Naive B cell (primary cell): ENCODE results near the gene TRAK1. TPM values are rescaled to one million over a fixed set of nuclear protein-coding genes. Genes with fewer than 3 reads are reported as not detected.

ENCODE experiments used
- ATAC-seq, 2 donors: fragments of 150-1000 bp; cut with Tn5 transposase; 2 replicates each; pipeline ENCODE4 v1.10.0; 2021; ENCODE audit warnings: low read depth in 2 of 2, mild to moderate bottlenecking in 2 of 2, moderate library complexity in 2 of 2
- DNase-seq: peaks from one replicate; pipeline ENCODE4 v3.0.0; 2022
- H3K27ac Mint-ChIP-seq, 6 donors: one replicate each; pipeline ENCODE4 v1.8.0; 2020 to 2022; ENCODE audit warnings: mild to moderate bottlenecking in 6 of 6, mixed read lengths in 6 of 6, moderate library complexity in 5 of 6, inconsistent platforms in 2 of 6
- H3K27me3 Mint-ChIP-seq, 3 donors: one replicate each; pipeline ENCODE4 v1.8.0; 2021 to 2022; ENCODE audit warnings: mixed read lengths in 3 of 3, mild to moderate bottlenecking in 1 of 3
- H3K36me3 Mint-ChIP-seq, 2 donors: one replicate each; pipeline ENCODE4 v1.8.0; 2020 to 2022; ENCODE audit warnings: mixed read lengths in 2 of 2, inconsistent platforms in 1 of 2, mild to moderate bottlenecking in 1 of 2
- H3K4me1 Mint-ChIP-seq, 3 donors: one replicate each; pipeline ENCODE4 v1.8.0; 2020 to 2022; ENCODE audit warnings: mixed read lengths in 3 of 3, inconsistent platforms in 1 of 3, mild to moderate bottlenecking in 1 of 3, moderate library complexity in 1 of 3
- H3K4me3 Mint-ChIP-seq, 8 donors: one replicate each; pipeline ENCODE4 v1.8.0; 2020 to 2022; ENCODE audit warnings: mild to moderate bottlenecking in 8 of 8, mixed read lengths in 8 of 8, moderate library complexity in 8 of 8, inconsistent platforms in 2 of 8
- H3K9me3 Mint-ChIP-seq, 7 donors: one replicate each; pipeline ENCODE4 v1.8.0; 2020 to 2022; ENCODE audit warnings: mixed read lengths in 7 of 7, mild to moderate bottlenecking in 5 of 7, inconsistent platforms in 2 of 7, moderate library complexity in 1 of 7
- polyA plus RNA-seq, 6 donors: library from polyadenylated mRNA; unstranded; fragments of 300-500 nt; fragmentation: Illumina TruSeq; gene quantifications; one replicate each; pipeline ENCODE4 v1.2.3, GENCODE V29; 2021; ENCODE audit warnings: low read depth in 6 of 6

The TRAK1 gene
- polyA plus RNA-seq, 6 donors from 2014 or later: 20.5 to 54.1 (median 28.4) TPM

DNA sequence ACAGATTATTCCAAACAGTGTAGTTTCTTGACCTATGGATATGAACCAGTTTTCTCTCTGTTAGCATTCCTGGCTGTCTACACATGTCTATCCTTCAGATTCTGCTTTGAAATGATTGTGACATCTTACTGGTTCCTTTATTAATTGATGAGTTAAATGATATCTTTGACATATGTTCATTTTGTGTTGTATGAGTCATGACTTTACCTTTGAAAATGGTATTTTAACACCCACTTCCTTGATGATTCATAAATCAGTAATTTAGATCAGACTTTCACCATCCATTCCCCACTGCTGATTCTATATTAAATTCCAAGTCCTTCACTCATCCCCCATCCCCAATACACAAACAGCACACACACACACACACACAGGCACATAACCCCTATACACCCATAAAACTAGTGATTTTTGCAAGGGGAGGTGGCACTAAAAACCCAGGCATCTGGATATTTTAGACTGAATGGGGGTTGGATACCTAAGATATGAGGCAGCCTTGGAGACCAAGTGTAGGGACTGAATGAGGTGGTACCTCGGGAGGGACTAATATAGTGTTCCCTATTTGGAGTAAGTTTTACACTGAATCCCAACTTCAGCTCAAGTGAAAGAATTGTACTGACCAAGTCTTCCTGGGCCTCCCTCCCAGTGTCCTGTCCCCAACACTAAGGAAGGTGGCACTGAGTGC is 165.1 kb downstream of the TRAK1 start:
- no peaks in the 10 kb centered on the region for H3K36me3 Mint-ChIP-seq
- peaks cover 0 to 6% (median 0%) of the 10 kb centered on the region in 7 donors for H3K9me3 Mint-ChIP-seq
- no peak overlapping the region for H3K4me3 Mint-ChIP-seq
- H3K4me1 Mint-ChIP-seq: no peaks in the 10 kb centered on the region
- no peak overlapping the region for H3K27ac Mint-ChIP-seq
- ATAC-seq: no peak
- no peak for DNase-seq
- H3K27me3 Mint-ChIP-seq: peaks cover 54 to 69% (median 65%) of the 10 kb centered on the region in 3 donors

DNA sequence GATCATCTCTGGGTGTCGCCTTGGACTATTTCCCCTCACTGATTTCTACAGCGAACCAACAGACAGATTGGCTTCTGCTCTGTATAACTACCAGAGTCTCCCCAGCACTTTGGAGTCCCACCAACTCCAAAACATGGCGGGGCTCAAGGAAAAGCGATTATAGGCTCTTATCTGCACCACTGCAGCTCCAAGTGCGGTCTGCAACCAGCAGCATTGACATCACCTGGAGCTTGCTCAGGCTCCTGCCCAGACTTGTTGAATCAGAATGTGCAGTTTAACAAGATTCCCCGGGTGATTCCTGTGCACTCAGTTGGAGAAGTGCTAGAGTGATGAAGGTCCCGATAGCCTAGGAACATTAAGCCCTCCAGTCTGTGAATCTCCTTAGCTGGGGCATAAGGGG is 165.8 kb downstream of the TRAK1 start:
- no peak for DNase-seq
- H3K9me3 Mint-ChIP-seq: peaks cover 0 to 6% (median 0%) of the 10 kb centered on the region in 7 donors
- no peaks in the 10 kb centered on the region for H3K4me1 Mint-ChIP-seq
- H3K27me3 Mint-ChIP-seq: peaks cover 60 to 77% (median 66%) of the 10 kb centered on the region in 3 donors
- no peak for ATAC-seq
- H3K4me3 Mint-ChIP-seq: no peak overlapping the region
- H3K27ac Mint-ChIP-seq: no peak overlapping the region
- H3K36me3 Mint-ChIP-seq: no peaks in the 10 kb centered on the region

DNA sequence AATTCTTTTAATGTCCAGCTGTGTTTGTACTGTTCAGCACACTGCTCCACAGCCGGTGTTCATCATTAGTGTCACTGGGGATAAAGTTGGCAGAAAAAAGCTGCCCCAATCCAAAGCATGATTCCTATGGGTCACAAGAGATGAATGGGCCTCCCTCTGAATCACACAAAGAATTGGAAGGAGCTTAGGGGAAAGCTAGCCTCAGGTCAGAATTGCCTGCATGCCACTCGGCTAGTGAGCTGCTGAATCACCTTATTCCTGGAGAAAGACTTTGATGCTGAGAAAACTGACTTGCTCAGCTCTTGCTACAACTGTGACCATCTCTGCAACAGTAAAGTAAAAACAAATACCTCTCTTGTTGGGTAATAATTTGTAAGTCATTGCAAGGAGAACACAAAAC is 171.4 kb downstream of the TRAK1 start:
- no peak overlapping the region for H3K27ac Mint-ChIP-seq
- DNase-seq (no peak), ATAC-seq (no peak)
- no peak overlapping the region for H3K4me3 Mint-ChIP-seq
- H3K27me3 Mint-ChIP-seq: peaks cover 60 to 83% (median 82%) of the 10 kb centered on the region in 3 donors
- H3K4me1 Mint-ChIP-seq: peaks cover 5 to 13% (median 11%) of the 10 kb centered on the region in 3 donors
- peaks cover 0 to 12% of the 10 kb centered on the region in 2 donors for H3K36me3 Mint-ChIP-seq
- peaks cover 0 to 6% (median 2%) of the 10 kb centered on the region in 7 donors for H3K9me3 Mint-ChIP-seq

DNA sequence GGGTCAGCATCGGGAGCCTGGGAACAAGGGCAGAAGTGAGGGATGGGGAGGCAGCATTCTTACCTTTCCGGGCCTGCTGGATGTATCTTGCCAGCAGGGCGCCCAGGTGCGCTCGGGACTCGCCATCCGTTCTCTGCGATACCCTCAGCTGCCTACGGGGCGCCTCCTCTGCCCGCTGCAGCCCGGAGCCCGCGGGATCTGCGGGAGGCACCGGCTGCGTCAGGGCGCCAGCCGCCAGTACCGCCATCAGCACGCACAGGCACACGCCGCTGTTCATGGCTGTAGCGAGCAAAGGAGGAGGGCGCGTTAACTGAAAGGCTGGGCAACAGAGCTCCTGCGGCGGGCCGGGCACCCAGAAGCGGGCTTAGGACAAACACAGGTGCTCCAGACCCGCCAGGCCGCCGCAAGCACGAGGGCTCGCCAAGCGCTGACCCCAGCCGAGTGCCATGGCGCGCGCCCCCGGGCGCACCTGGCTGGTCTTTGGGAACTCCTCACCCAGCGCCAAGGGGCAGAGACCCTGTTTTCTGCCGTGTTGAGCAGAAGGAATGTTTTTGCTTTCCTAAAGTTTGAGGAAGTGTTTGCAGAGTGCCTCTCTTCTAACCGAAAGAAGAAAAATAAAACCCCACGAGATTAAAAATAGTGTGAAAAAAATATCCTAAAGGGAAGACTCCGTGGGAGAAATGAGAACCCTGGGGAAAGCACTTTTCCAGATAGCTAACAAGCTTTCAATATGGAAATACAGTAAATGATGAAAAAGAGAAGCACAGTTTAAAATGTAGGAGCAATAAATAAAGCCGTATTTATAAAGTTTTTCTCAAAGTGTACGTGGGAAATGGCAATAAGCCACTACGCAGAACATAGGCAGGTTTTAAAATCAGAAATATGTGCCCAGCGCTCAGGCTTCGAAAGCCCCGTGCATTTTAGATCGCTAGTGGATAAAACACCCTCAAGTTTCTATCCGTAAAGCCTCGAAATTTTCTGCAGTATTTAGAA is 172.5 kb downstream of the TRAK1 start:
- Mint-ChIP-seq H3K27me3 (peaks cover 65 to 85% (median 83%) of the 10 kb centered on the region in 3 donors), H3K4me1 (peaks cover 5 to 13% (median 11%) of the 10 kb centered on the region in 3 donors), H3K36me3 (peaks cover 0 to 17% of the 10 kb centered on the region in 2 donors), H3K9me3 (peaks cover 0 to 4% (median 0%) of the 10 kb centered on the region in 7 donors), H3K4me3 (peak overlapping the region in 6 of 8 donors; percentile 47 to 65 (median 54)), H3K27ac (no peak overlapping the region)
- DNase-seq (no peak), ATAC-seq (peak; percentile 41 to 45)

DNA sequence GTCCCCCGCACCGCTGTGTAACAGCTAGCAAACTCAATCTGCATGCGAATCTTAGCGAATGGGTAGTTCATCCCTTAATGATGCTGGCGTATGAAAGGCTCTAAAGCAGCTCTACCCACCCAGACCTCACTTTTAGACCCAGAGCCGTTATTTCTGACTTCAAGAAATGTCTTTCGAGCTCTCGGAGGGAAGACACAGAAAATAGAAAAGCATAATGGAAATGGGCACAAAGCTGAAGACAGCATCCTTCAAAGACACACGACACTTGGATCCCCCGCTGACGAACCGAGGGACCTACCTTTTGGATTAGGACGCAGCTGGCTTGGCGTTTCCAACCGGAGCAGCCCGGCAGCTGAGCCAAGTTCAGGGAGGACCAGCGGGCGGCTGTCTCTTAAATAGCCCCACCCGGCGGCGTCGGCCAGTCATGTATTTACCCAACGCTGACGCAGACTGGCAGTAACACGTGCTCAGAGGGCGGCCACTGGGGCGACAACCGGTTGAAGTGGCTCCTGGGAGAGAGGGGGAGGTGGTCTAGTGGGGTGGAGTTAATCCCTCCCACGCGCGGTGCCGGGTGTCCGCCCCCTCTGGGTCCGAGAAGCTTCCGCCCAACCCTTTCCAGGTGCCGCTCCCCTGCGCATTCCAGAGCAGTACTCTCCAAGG is 173.4 kb downstream of the TRAK1 start:
- Mint-ChIP-seq H3K27me3 (peaks cover 68 to 85% (median 84%) of the 10 kb centered on the region in 3 donors), H3K4me1 (peaks cover 5 to 13% (median 11%) of the 10 kb centered on the region in 3 donors), H3K27ac (no peak overlapping the region), H3K36me3 (peaks cover 0 to 17% of the 10 kb centered on the region in 2 donors), H3K4me3 (peak overlapping the region; percentile 20 to 65 (median 46)), H3K9me3 (peaks cover 0 to 5% (median 2%) of the 10 kb centered on the region in 7 donors)
- ATAC-seq (peak; percentile 60 to 63), DNase-seq (no peak)

DNA sequence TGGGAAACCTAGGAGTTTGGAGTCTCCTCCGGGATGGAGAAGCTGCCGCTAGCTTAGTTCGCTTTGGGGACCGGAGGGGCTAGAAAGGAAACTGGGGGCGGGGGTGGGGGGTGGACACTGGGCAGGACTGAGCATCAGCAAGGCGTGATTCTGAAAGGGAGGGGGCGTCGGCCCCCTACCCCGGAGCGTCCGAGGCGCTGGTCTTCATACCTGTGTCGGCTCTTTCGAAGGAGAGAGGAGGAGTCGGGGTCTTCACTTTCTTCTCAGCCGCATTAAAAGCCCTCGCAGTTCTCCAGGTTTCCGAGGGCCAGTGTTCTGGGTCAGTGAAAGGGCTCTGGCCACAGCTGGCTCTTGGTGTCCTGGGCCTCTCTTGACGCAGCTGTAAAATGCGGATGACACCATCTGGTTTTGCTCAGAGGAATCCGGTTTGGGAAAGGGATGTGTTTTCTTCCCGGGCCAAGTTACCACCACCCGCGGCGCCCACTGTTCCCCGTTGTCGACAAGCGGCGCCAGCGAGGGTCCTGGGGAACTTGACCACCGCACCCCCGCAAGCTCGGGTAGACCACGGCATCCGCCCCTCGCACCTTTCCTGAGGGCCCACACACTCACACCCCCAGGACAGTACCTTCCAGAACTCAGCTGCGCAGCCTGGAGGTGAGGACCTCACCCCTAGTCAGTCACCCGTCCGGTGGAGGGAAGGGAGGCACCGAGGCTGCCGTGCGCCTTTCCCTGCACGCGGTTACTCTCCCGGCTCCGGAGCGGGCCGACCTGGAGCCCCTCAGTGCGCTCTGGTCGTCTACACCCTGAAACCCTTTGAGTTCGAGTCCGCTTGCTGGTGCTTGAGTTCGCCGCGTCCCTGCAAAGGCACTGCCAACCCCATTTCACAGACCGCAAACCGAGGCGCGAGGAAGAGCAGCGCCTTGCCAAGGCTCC is 174.2 kb downstream of the TRAK1 start:
- Mint-ChIP-seq H3K27me3 (peaks cover 66 to 85% (median 82%) of the 10 kb centered on the region in 3 donors), H3K9me3 (peaks cover 0 to 7% (median 2%) of the 10 kb centered on the region in 7 donors), H3K27ac (peak overlapping the region in 3 of 6 donors; percentile 37 to 84 (median 44)), H3K36me3 (peaks cover 1 to 17% of the 10 kb centered on the region in 2 donors), H3K4me1 (peaks cover 5 to 13% (median 11%) of the 10 kb centered on the region in 3 donors), H3K4me3 (peak overlapping the region in 4 of 8 donors; percentile 4 to 59 (median 38))
- DNase-seq (no peak), ATAC-seq (no peak)

DNA sequence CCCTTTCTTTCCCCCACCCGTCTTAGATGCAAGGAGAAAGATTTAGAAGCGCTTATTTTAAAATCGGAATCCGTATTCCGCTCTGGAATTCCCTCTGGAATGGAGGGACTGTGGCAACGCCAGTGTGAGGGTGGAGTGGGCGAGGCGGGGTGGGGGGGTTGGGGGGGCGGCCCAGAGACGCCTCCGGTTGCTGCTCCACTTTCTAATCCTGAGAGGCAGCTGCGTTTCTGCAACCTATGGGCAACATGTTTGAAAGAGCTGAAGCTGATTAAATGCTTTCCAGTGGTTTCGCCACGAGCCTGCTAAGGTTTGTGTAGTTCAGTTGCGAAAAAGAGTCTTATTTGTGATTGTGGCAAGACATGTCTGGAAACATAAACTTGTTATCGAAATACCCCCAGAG is 174.9 kb downstream of the TRAK1 start, which contains the start of gene CCK:
TSS of gene CCK (minus strand) at position 101 of the 400 bp plus-strand sequence. CDS start 2,555 bp downstream, outside the sequence.
- Mint-ChIP-seq H3K9me3 (peaks cover 0 to 7% (median 6%) of the 10 kb centered on the region in 7 donors), H3K36me3 (peaks cover 7 to 17% of the 10 kb centered on the region in 2 donors), H3K4me1 (peaks cover 5 to 13% (median 11%) of the 10 kb centered on the region in 3 donors), H3K4me3 (peak within 1 kb of the TSS in 6 of 8 donors; percentile 4 to 59 (median 40)), H3K27me3 (peaks cover 64 to 86% (median 85%) of the 10 kb centered on the region in 3 donors), H3K27ac (peak within 1 kb of the TSS in 3 of 6 donors; percentile 37 to 84 (median 44))
- ATAC-seq: no peak
- no peak for DNase-seq

DNA sequence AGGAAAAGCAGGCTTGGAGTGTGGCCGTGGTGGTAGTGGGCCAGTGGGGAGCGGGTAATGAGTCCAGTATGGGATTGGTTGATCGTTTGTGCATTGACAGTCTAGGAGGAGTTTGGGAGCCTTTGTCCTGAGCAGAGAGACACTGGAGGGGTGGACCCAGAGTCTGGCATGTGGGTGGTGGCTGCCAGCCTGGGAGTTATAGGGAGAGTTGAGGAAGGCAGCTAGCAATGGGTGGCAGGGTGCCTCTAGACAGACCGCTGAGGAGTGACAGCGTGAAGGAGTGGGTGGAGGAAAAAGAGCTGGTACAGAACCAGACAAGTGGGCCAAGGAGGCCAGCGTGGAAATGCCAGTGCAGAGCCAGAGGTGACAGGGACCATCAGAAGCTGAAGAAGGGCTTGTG is 176.7 kb downstream of the TRAK1 start:
- Mint-ChIP-seq H3K27ac (no peak overlapping the region), H3K27me3 (peaks cover 56 to 81% (median 70%) of the 10 kb centered on the region in 3 donors), H3K4me3 (no peak overlapping the region), H3K9me3 (peaks cover 0 to 20% (median 7%) of the 10 kb centered on the region in 7 donors), H3K36me3 (peaks cover 7 to 24% of the 10 kb centered on the region in 2 donors), H3K4me1 (peaks cover 5 to 13% (median 11%) of the 10 kb centered on the region in 3 donors)
- no peak for DNase-seq
- no peak for ATAC-seq

DNA sequence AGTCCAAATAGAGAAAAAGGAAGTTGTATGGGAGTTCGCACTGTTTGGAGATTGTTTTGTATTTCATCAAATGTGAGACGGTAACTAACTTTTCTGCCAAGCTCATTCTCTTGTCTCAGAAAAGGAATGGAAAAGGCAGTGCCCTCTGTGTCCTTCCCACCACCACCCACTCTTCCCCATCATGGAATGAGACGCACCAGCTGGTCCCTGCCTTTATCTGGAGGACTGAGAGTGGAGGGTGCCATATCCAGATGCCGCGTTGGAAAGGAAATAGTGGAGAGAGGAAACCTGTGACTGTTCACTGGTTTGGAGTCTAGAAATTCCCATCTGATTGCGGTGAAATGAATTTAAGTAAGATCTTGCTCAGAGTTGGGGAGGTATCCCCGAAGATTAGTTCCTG is 178.5 kb downstream of the TRAK1 start:
- H3K27me3 Mint-ChIP-seq: peaks cover 42 to 66% (median 60%) of the 10 kb centered on the region in 3 donors
- H3K36me3 Mint-ChIP-seq: peaks cover 7 to 24% of the 10 kb centered on the region in 2 donors
- no peak overlapping the region for H3K4me3 Mint-ChIP-seq
- peak overlapping the region in 1 of 6 donors; percentile 10 for H3K27ac Mint-ChIP-seq
- ATAC-seq (no peak), DNase-seq (no peak)
- peaks cover 0 to 17% (median 7%) of the 10 kb centered on the region in 7 donors for H3K9me3 Mint-ChIP-seq
- peaks cover under 1 to 2% (median 2%) of the 10 kb centered on the region in 3 donors for H3K4me1 Mint-ChIP-seq

DNA sequence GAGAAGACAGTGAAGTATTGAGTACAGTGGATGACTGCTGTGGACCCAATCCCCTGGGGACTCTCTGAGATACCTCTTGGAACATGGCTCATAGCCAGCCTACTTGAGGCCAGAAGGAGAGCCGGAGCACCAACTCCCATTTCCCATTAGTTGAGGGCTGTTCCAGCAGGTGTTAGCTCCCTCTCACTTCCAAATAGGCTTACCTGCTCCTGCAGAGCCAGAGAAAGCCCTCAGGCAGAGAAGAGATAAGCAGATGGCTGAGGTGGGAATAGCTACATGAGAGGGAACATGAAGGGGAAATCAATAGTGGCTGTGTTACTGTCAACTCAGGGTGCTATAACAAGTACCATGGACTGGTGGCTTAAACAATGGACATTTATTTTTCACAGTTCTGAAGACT is 179.4 kb downstream of the TRAK1 start:
- Mint-ChIP-seq H3K27me3 (peaks cover 41 to 65% (median 51%) of the 10 kb centered on the region in 3 donors), H3K4me1 (no peaks in the 10 kb centered on the region), H3K4me3 (no peak overlapping the region), H3K27ac (no peak overlapping the region), H3K36me3 (peaks cover 7 to 24% of the 10 kb centered on the region in 2 donors), H3K9me3 (peaks cover 0 to 17% (median 7%) of the 10 kb centered on the region in 7 donors)
- DNase-seq (no peak), ATAC-seq (no peak)

DNA sequence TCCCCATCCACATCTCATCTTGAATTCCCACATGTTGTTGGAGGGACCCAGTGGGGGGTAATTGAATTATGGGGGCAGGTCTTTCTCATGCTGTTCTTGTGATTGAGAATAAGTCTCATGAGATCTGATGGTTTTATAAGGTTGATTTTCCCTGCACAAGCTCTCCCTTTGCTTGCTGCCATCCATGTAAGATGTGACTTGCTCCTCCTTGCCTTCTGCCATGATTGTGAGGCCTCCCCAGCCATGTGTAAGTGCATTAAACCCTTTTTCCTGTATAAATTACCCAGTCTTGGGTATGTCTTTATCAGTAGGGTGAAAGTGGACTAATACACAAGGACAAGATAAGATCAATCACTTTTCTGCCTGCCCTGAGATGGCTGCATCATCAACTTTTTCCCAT is 180.6 kb downstream of the TRAK1 start:
- peaks cover 40 to 65% (median 48%) of the 10 kb centered on the region in 3 donors for H3K27me3 Mint-ChIP-seq
- DNase-seq (no peak), ATAC-seq (no peak)
- no peaks in the 10 kb centered on the region for H3K4me1 Mint-ChIP-seq
- H3K27ac Mint-ChIP-seq: no peak overlapping the region
- H3K9me3 Mint-ChIP-seq: peaks cover 0 to 17% (median 7%) of the 10 kb centered on the region in 7 donors
- peaks cover 7 to 19% of the 10 kb centered on the region in 2 donors for H3K36me3 Mint-ChIP-seq
- H3K4me3 Mint-ChIP-seq: no peak overlapping the region

DNA sequence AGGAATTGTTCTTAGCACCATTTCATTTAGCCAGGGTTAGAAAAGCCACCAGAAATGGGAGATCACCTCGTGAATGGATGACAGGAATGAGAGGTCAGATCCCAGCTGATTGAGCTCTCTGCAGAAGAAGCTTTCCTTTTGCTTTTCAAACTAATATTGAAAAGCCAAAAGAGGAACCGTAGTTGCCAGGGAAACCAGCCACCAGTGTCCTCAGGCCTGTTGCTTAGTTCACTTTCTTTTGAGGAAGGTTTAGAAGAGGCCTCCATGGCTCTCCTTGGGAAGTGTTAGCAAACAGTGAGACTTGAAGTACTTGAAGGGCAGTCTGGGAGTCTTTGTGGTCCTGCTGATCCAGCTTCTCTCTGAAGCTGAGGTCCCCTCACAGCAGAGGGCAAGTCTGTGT is 182.2 kb downstream of the TRAK1 start:
- Mint-ChIP-seq H3K36me3 (peaks cover 7% of the 10 kb centered on the region in 2 donors), H3K9me3 (peaks cover 0 to 18% (median 7%) of the 10 kb centered on the region in 7 donors), H3K27ac (no peak overlapping the region), H3K4me1 (no peaks in the 10 kb centered on the region), H3K4me3 (no peak overlapping the region), H3K27me3 (peaks cover 28 to 49% (median 42%) of the 10 kb centered on the region in 3 donors)
- ATAC-seq (no peak), DNase-seq (no peak)
